K562 (cell line): ENCODE results near the gene NOTCH2NLA. TPM values are rescaled to one million over a fixed set of nuclear protein-coding genes. Genes with fewer than 3 reads are reported as not detected.
"Not testable (repeated sequence)": the region's sequence is repeated elsewhere in the genome, so short reads cannot be mapped to it uniquely, and the experiment has no call there.

ENCODE experiments used
- ATAC-seq: fragments of 200-7000 bp; cut with Tn5 transposase; 3 replicates; pipeline ENCODE4 v1.9.1; 2020; ENCODE audit warnings: moderate library complexity
- BruUV-seq: library from RNA; stranded (reverse); fragments of 400-500 nt; replicated peaks from 2 replicates; lab custom pipeline; 2021; lab: Mats Ljungman, UMichigan
- CTCF ChIA-PET: fragments of 300-600 bp; formaldehyde crosslinking; extraction: SDS; loops from one replicate; lab custom pipeline; 2021; ENCODE audit warnings: low intra/inter-chr PET ratio; lab: Yijun Ruan, JAX
- POLR2A ChIA-PET: fragments of 300-600, 350-650 bp; sonication (Branson Sonifier 250); formaldehyde crosslinking; extraction: SDS; loops from one replicate; lab custom pipeline; 2021; ENCODE audit warnings: antibody characterized with exemption, inconsistent platforms; lab: Yijun Ruan, JAX
- DNase-seq, 4 experiments: peaks; one replicate each; pipeline versions ENCODE4 v3.0.0 to v3.0.0-alpha.2; 2011 to 2018; ENCODE audit warnings: low spot score in 3 of 4, mixed read lengths in 3 of 4; ENCODE audit errors: extremely low read depth in 1 of 4
- FAIRE-seq: peaks from 2 replicates; lab custom pipeline; 2011; peaks lifted over from hg19 to GRCh38; lab: Jason Lieb, UNC
- H2AFZ ChIP-seq: 2 replicates; pipeline ENCODE4 v1.6.0; 2011; ENCODE audit warnings: low read depth, low read length, control low read depth, inconsistent platforms
- H3K27ac ChIP-seq: fragments of 200-600 bp; 3 replicates; pipeline ENCODE4 v1.8.0; 2011; ENCODE audit warnings: low read depth, mild to moderate bottlenecking, control low read depth, inconsistent platforms, low read length, moderate library complexity, mixed read lengths; ENCODE audit errors: extremely low read depth
- H3K27me3 ChIP-seq, 2 experiments: fragments of 300-600 bp in 1 of 2; 2 replicates in 1 of 2; 3 replicates in 1 of 2; pipeline versions ENCODE4 v1.6.0 to v1.8.0; 2011; ENCODE audit warnings: inconsistent platforms in 2 of 2, low read length in 2 of 2, mild to moderate bottlenecking in 1 of 2, mixed read lengths in 1 of 2, moderate library complexity in 1 of 2; ENCODE audit not compliant: control insufficient read depth in 2 of 2, insufficient read depth in 2 of 2
- H3K36me3 ChIP-seq: fragments of 300-600 bp; 3 replicates; pipeline ENCODE4 v1.8.0; 2011; ENCODE audit warnings: mild to moderate bottlenecking, low read length, inconsistent platforms; ENCODE audit not compliant: control insufficient read depth, insufficient read depth
- H3K4me1 ChIP-seq, 2 experiments: fragments of 200-600 bp in 1 of 2; replicated peaks in 1 of 2; 2 replicates in 1 of 2; 3 replicates in 1 of 2; pipeline versions ENCODE4 v1.5.1 to v1.8.0; 2011; ENCODE audit warnings: inconsistent platforms in 2 of 2, low read length in 2 of 2, mild to moderate bottlenecking in 1 of 2, mixed read lengths in 1 of 2, moderate library complexity in 1 of 2; ENCODE audit not compliant: control insufficient read depth in 2 of 2, insufficient read depth in 2 of 2
- H3K4me2 ChIP-seq: 2 replicates; pipeline ENCODE4 v1.6.1; 2011; ENCODE audit warnings: low read length, control low read depth, inconsistent platforms, mixed read lengths; ENCODE audit not compliant: insufficient read depth
- H3K4me3 ChIP-seq: fragments of 200-600 bp; sonication (generic), shearing (Covaris generic); 2 replicates; pipeline ENCODE4 v1.5.1; 2016; ENCODE audit warnings: control low read depth, inconsistent platforms
- H3K79me2 ChIP-seq: fragments of 200-600 bp; 3 replicates; pipeline ENCODE4 v1.8.0; 2011; ENCODE audit warnings: low read length, inconsistent platforms; ENCODE audit not compliant: control insufficient read depth, insufficient read depth
- H3K9ac ChIP-seq, 2 experiments: 2 replicates each; pipeline versions ENCODE4 v1.6.0 to v1.6.1; 2011; ENCODE audit warnings: low read depth in 2 of 2, low read length in 2 of 2, control low read depth in 1 of 2, inconsistent platforms in 1 of 2, mild to moderate bottlenecking in 1 of 2, mixed read lengths in 1 of 2; ENCODE audit not compliant: insufficient read depth in 1 of 2
- H3K9me1 ChIP-seq: one replicate; pipeline ENCODE4 v1.6.0; 2011; ENCODE audit warnings: inconsistent platforms, mild to moderate bottlenecking, low read length, moderate library complexity; ENCODE audit not compliant: control insufficient read depth, insufficient read depth
- H3K9me3 ChIP-seq: replicated peaks from 2 replicates; pipeline ENCODE4 v1.5.1; 2011; ENCODE audit warnings: low read depth, low read length, inconsistent platforms; ENCODE audit not compliant: control insufficient read depth, insufficient read depth
- H4K20me1 ChIP-seq: replicated peaks from 2 replicates; pipeline ENCODE4 v1.6.1; 2011; ENCODE audit warnings: low read length, inconsistent platforms, mixed read lengths; ENCODE audit not compliant: control insufficient read depth, insufficient read depth
- WGBS: fragments of 100-300 bp; shearing (Covaris generic); methylation state at CpG from one replicate; pipeline ENCODE4 v1.1.6; 2016; ENCODE audit warnings: low coverage, mixed read lengths; ENCODE audit not compliant: insufficient coverage; ENCODE audit errors: missing lambda C conversion rate; 5-methylcytosine and 5-hydroxymethylcytosine counted together
- in situ Hi-C: fragments of 300-500 bp; cut with MboI; formaldehyde crosslinking; loops from 4 replicates; pipeline ENCODE4 v1.15.0; 2018; ENCODE audit warnings: inconsistent platforms, mixed read lengths
- intact Hi-C: fragments of 100-400 bp; cut with micrococcal nuclease; formaldehyde crosslinking; loops from 2 replicates; pipeline ENCODE4 v1.14.2; 2022
- polyA plus RNA-seq, 8 experiments: library from polyadenylated mRNA; depleted of rRNA in 4 of 8; stranded (reverse) in 5 of 8; unstranded in 3 of 8; fragments of >200 nt; fragmentation: Nextera tagmentation in 2 of 8; fragmentation: Illumina TruSeq in 1 of 8; extraction: Ambion mirVana in 2 of 8; extraction: Trizol in 1 of 8; gene quantifications; 2 replicates each; pipeline versions ENCODE4 v1.2.1 to v1.2.3, GENCODE V29; 2011 to 2014; ENCODE audit warnings: inconsistent platforms in 1 of 8, missing spikeins in 1 of 8
- total RNA-seq, 7 experiments: library from RNA; depleted of rRNA in 6 of 7; stranded (reverse); fragments of >200 nt in 6 of 7; fragmentation: Illumina TruSeq in 2 of 7; extraction: Trizol in 2 of 7; gene quantifications; 2 replicates each; pipeline versions ENCODE4 v1.2.1 to v1.2.3, GENCODE V29; 2011 to 2021; ENCODE audit warnings: low replicate concordance in 1 of 7

Gene NOTCH2NLA
- total and polyA plus RNA-seq, 9 of the 15 experiments (the other 6 are each of a cell fraction or from before 2014, with no cell fraction given): 1.5 to 20.4 (median 8.7) TPM

- H3K9me1 ChIP-seq, H3K4me3 ChIP-seq, DNase-seq, H3K4me2 ChIP-seq, H3K9ac ChIP-seq, H3K27me3 ChIP-seq, H3K27ac ChIP-seq, H2AFZ ChIP-seq, POLR2A ChIA-PET, H3K79me2 ChIP-seq, in situ Hi-C loops, BruUV-seq, FAIRE-seq, H3K4me1 ChIP-seq, H3K9me3 ChIP-seq, intact Hi-C loops, H3K36me3 ChIP-seq, CTCF ChIA-PET, H4K20me1 ChIP-seq: not testable (repeated sequence)
- no CpG with 5 or more reads among the region's 3 CpGs for WGBS
- ATAC-seq: peak; percentile 49
Observed at GRCh38 chr1:146278346-146278745, 49.5 kb upstream of the NOTCH2NLA start.

DNA sequence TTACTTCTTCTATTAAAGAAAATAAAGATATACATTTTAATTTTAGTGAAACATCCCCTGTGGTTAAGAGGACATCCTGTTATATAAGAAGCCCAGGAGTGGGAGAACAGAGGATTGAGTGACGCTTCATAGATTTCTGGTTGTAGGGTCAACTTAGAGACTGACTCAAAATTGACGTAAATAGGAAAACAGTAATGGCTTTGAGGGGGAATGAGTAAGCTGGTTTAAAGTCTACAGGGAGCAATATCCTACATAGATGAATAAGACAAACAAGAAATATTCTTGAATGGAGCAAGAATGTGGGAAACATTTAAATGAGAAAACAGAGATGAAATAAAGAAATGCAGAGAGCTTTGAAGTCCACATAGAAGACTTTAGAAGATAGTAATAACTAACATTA lies 48.3 kb upstream of the NOTCH2NLA start:
- WGBS: no CpG with 5 or more reads among the region's 2 CpGs
- DNase-seq, H3K4me3 ChIP-seq, in situ Hi-C loops, H3K36me3 ChIP-seq, H3K4me2 ChIP-seq, H3K79me2 ChIP-seq, H4K20me1 ChIP-seq, H3K9ac ChIP-seq, H2AFZ ChIP-seq, BruUV-seq, H3K27ac ChIP-seq, ATAC-seq, H3K4me1 ChIP-seq, H3K27me3 ChIP-seq, POLR2A ChIA-PET, H3K9me3 ChIP-seq, CTCF ChIA-PET, FAIRE-seq, H3K9me1 ChIP-seq, intact Hi-C loops: not testable (repeated sequence)

- BruUV-seq: not testable (repeated sequence)
Observed at GRCh38 chr1:146274083-146274482, 45.3 kb upstream of the NOTCH2NLA start.

GRCh38 chr1:146273194-146273593 lies 44.4 kb upstream of the NOTCH2NLA start:
- ATAC-seq, intact Hi-C loops, DNase-seq, H2AFZ ChIP-seq, H3K4me1 ChIP-seq, BruUV-seq, H3K4me2 ChIP-seq, FAIRE-seq, H3K27me3 ChIP-seq, H3K9me3 ChIP-seq, CTCF ChIA-PET, H3K9ac ChIP-seq, H3K4me3 ChIP-seq, H3K79me2 ChIP-seq, H3K36me3 ChIP-seq, H3K27ac ChIP-seq, in situ Hi-C loops, H3K9me1 ChIP-seq, POLR2A ChIA-PET, H4K20me1 ChIP-seq: not testable (repeated sequence)
- WGBS: no CpG with 5 or more reads among the region's 5 CpGs

More at GRCh38 chr1:146274083-146274482, 45.3 kb upstream of the NOTCH2NLA start:
- H4K20me1 ChIP-seq, H3K9me1 ChIP-seq, DNase-seq, H3K36me3 ChIP-seq, in situ Hi-C loops, H2AFZ ChIP-seq, H3K4me1 ChIP-seq, H3K79me2 ChIP-seq, FAIRE-seq, H3K4me3 ChIP-seq, CTCF ChIA-PET, H3K4me2 ChIP-seq, H3K27ac ChIP-seq, H3K9me3 ChIP-seq, intact Hi-C loops, ATAC-seq, H3K9ac ChIP-seq, POLR2A ChIA-PET, H3K27me3 ChIP-seq: not testable (repeated sequence)
- no CpG with 5 or more reads among the region's 3 CpGs for WGBS
